GM12865 (cell line): ENCODE data around the gene GNG10.

Experiments used
- DNase-seq: peaks from one replicate; pipeline ENCODE4 v3.0.0; 2010; ENCODE audit warnings: low read depth
- H3K4me3 ChIP-seq: 2 replicates; pipeline ENCODE4 v1.5.1; 2011; ENCODE audit warnings: mild to moderate bottlenecking, low read depth, low read length, control low read depth
- TF ChIP-seq, protein P1 (sequence below): IDR thresholded peaks from 2 replicates; pipeline ENCODE4 v1.5.1; 2011; ENCODE audit warnings: low read length, control low read depth, low read depth, inconsistent platforms; ENCODE audit not compliant: insufficient read depth; ENCODE audit errors: missing control alignments

GNG10 gene

DNA sequence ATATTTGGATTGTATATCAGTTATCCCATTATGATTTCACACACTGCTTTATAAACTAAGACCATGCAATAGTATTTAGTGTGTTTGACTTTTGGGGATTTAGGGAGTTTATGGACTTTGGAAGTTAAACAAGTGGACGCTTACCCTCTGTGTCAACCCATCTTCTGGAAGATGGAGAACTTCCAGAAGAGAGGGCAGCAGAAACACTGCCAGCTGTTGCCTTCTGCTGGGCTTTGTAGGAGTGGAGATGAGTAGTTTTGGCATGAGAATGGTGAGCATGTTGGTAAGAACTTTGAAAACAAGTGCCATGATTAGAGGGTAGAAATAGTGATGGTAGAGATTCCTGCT is 28.0 kb upstream of the GNG10 start:
- TF ChIP-seq, protein P1, sequence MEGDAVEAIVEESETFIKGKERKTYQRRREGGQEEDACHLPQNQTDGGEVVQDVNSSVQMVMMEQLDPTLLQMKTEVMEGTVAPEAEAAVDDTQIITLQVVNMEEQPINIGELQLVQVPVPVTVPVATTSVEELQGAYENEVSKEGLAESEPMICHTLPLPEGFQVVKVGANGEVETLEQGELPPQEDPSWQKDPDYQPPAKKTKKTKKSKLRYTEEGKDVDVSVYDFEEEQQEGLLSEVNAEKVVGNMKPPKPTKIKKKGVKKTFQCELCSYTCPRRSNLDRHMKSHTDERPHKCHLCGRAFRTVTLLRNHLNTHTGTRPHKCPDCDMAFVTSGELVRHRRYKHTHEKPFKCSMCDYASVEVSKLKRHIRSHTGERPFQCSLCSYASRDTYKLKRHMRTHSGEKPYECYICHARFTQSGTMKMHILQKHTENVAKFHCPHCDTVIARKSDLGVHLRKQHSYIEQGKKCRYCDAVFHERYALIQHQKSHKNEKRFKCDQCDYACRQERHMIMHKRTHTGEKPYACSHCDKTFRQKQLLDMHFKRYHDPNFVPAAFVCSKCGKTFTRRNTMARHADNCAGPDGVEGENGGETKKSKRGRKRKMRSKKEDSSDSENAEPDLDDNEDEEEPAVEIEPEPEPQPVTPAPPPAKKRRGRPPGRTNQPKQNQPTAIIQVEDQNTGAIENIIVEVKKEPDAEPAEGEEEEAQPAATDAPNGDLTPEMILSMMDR = no peak
- H3K4me3 ChIP-seq = no peak overlapping the region
- no peak for DNase-seq

DNA sequence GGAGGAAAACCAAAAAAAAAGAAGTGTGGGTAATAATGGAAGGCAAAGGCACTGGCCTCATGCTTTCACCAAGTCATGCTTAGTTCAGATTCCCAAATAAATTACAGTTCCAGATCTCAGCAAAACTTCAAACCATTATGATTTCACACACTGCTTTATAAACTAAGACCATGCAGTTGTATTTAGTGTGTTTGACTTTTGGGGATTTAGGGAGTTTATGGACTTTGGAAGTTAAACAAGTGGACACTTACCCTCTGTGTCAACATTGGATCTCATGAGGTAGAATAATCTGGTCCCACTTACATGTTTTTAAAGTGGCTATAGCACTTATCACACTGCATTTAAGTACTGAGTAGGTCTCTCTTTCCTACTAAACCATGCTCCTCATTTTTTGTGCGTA is 26.5 kb upstream of the GNG10 start:
- TF ChIP-seq, protein P1 = no peak
- DNase-seq = no peak
- no peak overlapping the region for H3K4me3 ChIP-seq

DNA sequence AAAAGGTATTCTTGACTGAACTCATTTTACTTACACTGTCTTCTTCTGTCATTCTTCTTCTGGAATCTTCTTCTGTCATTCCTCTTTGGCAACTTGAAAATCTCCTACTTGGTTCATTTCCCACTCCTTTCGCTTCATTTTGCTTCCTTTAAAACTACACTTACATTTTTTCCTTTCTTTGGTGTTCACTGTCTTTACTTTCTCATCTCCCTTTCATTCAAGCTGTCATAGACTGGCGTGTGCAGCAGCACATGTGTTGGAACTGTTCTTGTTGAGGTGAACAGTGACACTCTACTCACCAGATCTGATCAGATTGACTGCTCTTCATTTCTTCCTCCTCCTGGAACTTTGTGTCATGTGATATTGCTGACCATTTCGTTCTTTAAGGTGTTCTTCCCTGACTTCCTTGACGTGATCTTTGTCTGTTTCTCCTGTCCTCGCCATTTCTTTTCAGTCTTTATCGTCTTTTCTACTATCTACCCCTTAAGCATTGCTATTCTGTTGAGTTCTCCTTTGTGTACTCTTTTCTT is 23.9 kb upstream of the GNG10 start:
- no peak for DNase-seq
- TF ChIP-seq, protein P1 = no peak
- no peak overlapping the region for H3K4me3 ChIP-seq

- no peak for DNase-seq
- H3K4me3 ChIP-seq = no peak overlapping the region
- TF ChIP-seq, protein P1 = no peak
These were observed 17.1 kb upstream of the GNG10 start for GRCh38 chr9:111644195-111644772.

DNA sequence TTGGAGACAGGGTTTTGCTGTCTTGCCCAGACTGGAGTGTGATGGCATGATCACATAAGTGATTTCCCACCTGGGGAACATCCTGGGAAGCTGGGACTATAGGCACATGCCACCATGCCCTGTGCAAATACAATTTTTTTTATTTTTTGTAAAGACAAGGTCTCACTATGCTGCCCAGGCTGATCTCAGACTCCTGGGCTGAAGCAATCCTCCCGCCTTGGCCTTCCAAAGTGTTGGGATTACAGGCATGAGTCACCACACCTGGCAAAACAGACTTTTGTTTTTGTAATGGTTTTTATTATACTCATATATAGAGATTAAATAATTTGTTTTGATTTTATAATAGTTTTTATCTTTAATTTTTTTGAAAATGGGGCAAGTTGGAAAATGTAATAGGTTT is 15.6 kb upstream of the GNG10 start:
- TF ChIP-seq, protein P1 = no peak
- H3K4me3 ChIP-seq = no peak overlapping the region
- no peak for DNase-seq

DNA sequence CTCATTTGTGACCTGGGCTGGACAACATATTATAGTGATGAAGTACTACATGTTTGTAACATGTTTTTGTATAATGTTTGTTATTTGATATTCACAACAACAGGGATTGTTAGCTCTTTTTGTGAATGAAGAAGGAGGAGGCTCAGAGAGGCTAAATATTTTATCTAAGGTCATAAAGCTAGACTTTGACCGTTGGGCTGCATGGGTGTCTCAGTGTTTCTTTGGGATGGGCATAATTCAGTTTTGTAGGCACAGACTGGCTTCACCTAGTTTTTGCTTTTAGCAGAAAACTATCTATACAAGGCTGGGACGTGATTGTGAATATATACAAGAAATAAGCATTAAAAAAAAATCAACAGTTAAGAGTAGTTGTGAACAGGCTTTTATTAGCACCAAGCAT is 15.0 kb upstream of the GNG10 start:
- TF ChIP-seq, protein P1 = no peak
- H3K4me3 ChIP-seq = no peak overlapping the region
- DNase-seq = no peak

DNA sequence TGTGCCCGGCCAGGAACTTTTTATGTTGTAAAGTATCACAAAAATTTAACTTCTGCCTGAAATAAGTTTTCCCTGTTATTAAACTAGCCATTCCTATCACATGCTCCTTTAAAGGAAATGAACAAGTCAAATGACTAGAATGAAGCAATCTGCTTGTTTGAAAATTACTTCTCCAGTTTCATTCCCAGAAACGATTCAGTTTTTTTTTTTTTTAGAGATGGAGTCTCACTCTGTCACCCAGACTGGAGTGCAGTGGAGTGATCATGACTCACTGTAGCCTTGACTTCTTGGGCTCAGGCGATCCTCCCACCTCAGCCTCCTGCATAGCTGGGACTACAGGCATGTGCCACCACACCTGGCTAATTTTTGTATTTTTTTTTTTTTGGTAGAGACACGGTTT is 13.3 kb upstream of the GNG10 start:
- H3K4me3 ChIP-seq = no peak overlapping the region
- no peak for DNase-seq

More for the DNA sequence above, 13.3 kb upstream of the GNG10 start:
- TF ChIP-seq, protein P1 = no peak
